ENCODE measurements around the gene TNFRSF4. TPM values are rescaled to one million over a fixed set of nuclear protein-coding genes. Genes with fewer than 3 reads are reported as not detected.

TNFRSF4 gene
- total and polyA plus RNA-seq, 2 of the 13 experiments (the other 11 are each of a cell fraction or from before 2014, with no cell fraction given) = not detected

GRCh38 chr1:1231400-1232207 is 17.7 kb upstream of the TNFRSF4 start, which contains the start of gene SDF4 (continued):
- TF ChIP-seq ZFP91 (CRISPR knock-in tag; IDR thresholded peaks at IDR 0.05; ENCODE audit: borderline replicate concordance) = peak; percentile 49; the same call in 1 of the 2 replicates
- TF ChIP-seq ARHGAP35 (CRISPR knock-in tag; IDR thresholded peaks at IDR 0.05; ENCODE audit: borderline replicate concordance) = peak; percentile 82; the same call in 1 of the 2 replicates
- peak; percentile 28; the same call in 1 of the 2 replicates for TF ChIP-seq ZNF501 (CRISPR knock-in tag; IDR thresholded peaks at IDR 0.05)
- peak; percentile 68; the same call in 1 of the 2 replicates for TF ChIP-seq ZSCAN20 (CRISPR knock-in tag; IDR thresholded peaks at IDR 0.05; ENCODE audit: borderline replicate concordance)
- no peak for TF ChIP-seq ZNF432 (CRISPR knock-in tag; IDR thresholded peaks at IDR 0.05; ENCODE audit: borderline replicate concordance)
- peak; percentile 53; the same call in 1 of the 2 replicates for TF ChIP-seq FOXC1 (CRISPR knock-in tag; IDR thresholded peaks at IDR 0.05; ENCODE audit: borderline replicate concordance)
- peak; percentile 74 for TF ChIP-seq RBM39 (IDR thresholded peaks at IDR 0.05; ENCODE audit: low read depth, low read length, poor library complexity, severe bottlenecking)
- no peak for TF ChIP-seq ZFP41 (CRISPR knock-in tag; IDR thresholded peaks at IDR 0.05; ENCODE audit: borderline replicate concordance)
- no peak for TF ChIP-seq TRIM22 (IDR thresholded peaks at IDR 0.05)
- TF ChIP-seq TGIF2 (CRISPR knock-in tag; IDR thresholded peaks at IDR 0.05) = peak; percentile 76; the same call in 1 of the 2 replicates
- 0 out of 2 replicates have a peak, but pooled peaks have one; percentile 35 for TF ChIP-seq ZNF383 (CRISPR knock-in tag; IDR thresholded peaks at IDR 0.05; ENCODE audit: borderline replicate concordance)
- TF ChIP-seq GABPB1 (CRISPR knock-in tag; IDR thresholded peaks at IDR 0.05) = peak; percentile 92
- TF ChIP-seq ZFP82 (CRISPR knock-in tag; IDR thresholded peaks at IDR 0.05; ENCODE audit: borderline replicate concordance) = peak; percentile 98; the same call in 1 of the 2 replicates
- TF ChIP-seq MAF1 (CRISPR knock-in tag; IDR thresholded peaks at IDR 0.05; ENCODE audit: borderline replicate concordance) = 0 out of 2 replicates have a peak, but pooled peaks have one; percentile 28
- peak; percentile 55; the same call in 1 of the 2 replicates for TF ChIP-seq DRAP1 (CRISPR knock-in tag; IDR thresholded peaks at IDR 0.05)
- peak; percentile 77; the same call in 1 of the 2 replicates for TF ChIP-seq ZNF547 (CRISPR knock-in tag; IDR thresholded peaks at IDR 0.05)
- 0 out of 2 replicates have a peak, but pooled peaks have one; percentile 28 for TF ChIP-seq KDM4B (CRISPR knock-in tag; IDR thresholded peaks at IDR 0.05)
- no peak for TF ChIP-seq MAFF (IDR thresholded peaks at IDR 0.05; ENCODE audit: low read depth, low read length)
- TF ChIP-seq ZNF577 (CRISPR knock-in tag; IDR thresholded peaks at IDR 0.05; ENCODE audit: borderline replicate concordance, low read depth) = no peak
- peak; percentile 47; the same call in 1 of the 2 replicates for TF ChIP-seq ZNF614 (CRISPR knock-in tag; IDR thresholded peaks at IDR 0.05; ENCODE audit: borderline replicate concordance)
- peak; percentile 86 for TF ChIP-seq ZNF343 (CRISPR knock-in tag; IDR thresholded peaks at IDR 0.05)
- 0 out of 2 replicates have a peak, but pooled peaks have one; percentile 67 for TF ChIP-seq GLMP (CRISPR knock-in tag; IDR thresholded peaks at IDR 0.05; ENCODE audit: borderline replicate concordance)
- TF ChIP-seq ZNF121 (CRISPR knock-in tag; IDR thresholded peaks at IDR 0.05) = no peak; the same call in 1 of the 2 replicates
- TF ChIP-seq PAX8 (CRISPR knock-in tag; IDR thresholded peaks at IDR 0.05; ENCODE audit: borderline replicate concordance) = no peak
- TF ChIP-seq POLR2A (IDR thresholded peaks at IDR 0.05; ENCODE audit: insufficient read depth in 1 of 2, low read depth in 2 of 2, low read length in 2 of 2) = peak in 1 of 2 experiments; percentile 68; a peak in 2 of 4 replicates
